SK-N-SH treated with all-trans-retinoic acid at 6 μM for 48 hours (cell line): ENCODE measurements around the gene FXR1.

Experiments
- ATAC-seq: fragments of 200-7000 bp; cut with Tn5 transposase; 3 replicates; pipeline ENCODE4 v1.9.1; 2020; ENCODE audit warnings: mild to moderate bottlenecking, moderate library complexity
- ARNTL ChIP-seq: fragments of 450-650 bp; formaldehyde crosslinking; IDR thresholded peaks from 2 replicates; pipeline ENCODE4 v1.5.0; 2020; ENCODE audit warnings: low read depth, mild to moderate bottlenecking, moderate library complexity, borderline replicate concordance
- CREB5 ChIP-seq: fragments of 250-450 bp; sonication (Bioruptor Pico); IDR thresholded peaks from 2 replicates; pipeline ENCODE4 v1.5.1; 2020; ENCODE audit warnings: low read depth, mild to moderate bottlenecking, moderate library complexity
- CSDC2 ChIP-seq: fragments of 250-450 bp; sonication (Bioruptor Pico); IDR thresholded peaks from 2 replicates; pipeline ENCODE4 v1.5.0; 2020; ENCODE audit warnings: mild to moderate bottlenecking, moderate library complexity
- CSRNP3 ChIP-seq: fragments of 250-450 bp; sonication (Bioruptor Pico); IDR thresholded peaks from 2 replicates; pipeline ENCODE4 v1.5.1; 2021; ENCODE audit warnings: mild to moderate bottlenecking, moderate library complexity
- ESRRG ChIP-seq: fragments of 250-450 bp; sonication (Bioruptor Pico); IDR thresholded peaks from 2 replicates; pipeline ENCODE4 v1.6.1; 2021; ENCODE audit warnings: mild to moderate bottlenecking
- GLIS3 ChIP-seq: fragments of 250-450 bp; sonication (Bioruptor Pico); IDR thresholded peaks from 2 replicates; pipeline ENCODE4 v1.5.0; 2020; ENCODE audit warnings: mild to moderate bottlenecking, moderate library complexity
- ISL1 ChIP-seq: fragments of 250-450 bp; sonication (Bioruptor Pico); IDR thresholded peaks from 2 replicates; pipeline ENCODE4 v2.1.2; 2022; ENCODE audit warnings: mild to moderate bottlenecking, moderate library complexity
- OSR1 ChIP-seq: fragments of 250-450 bp; sonication (Bioruptor Pico); IDR thresholded peaks from 2 replicates; pipeline ENCODE4 v1.8.0; 2022; ENCODE audit warnings: moderate library complexity, mild to moderate bottlenecking, inconsistent platforms
- PATZ1 ChIP-seq: fragments of 250-450 bp; sonication (Bioruptor Pico); IDR thresholded peaks from 2 replicates; pipeline ENCODE4 v1.8.0; 2020; ENCODE audit warnings: mild to moderate bottlenecking, moderate library complexity, borderline replicate concordance
- PPARA ChIP-seq: fragments of 250-450 bp; sonication (Bioruptor Pico); IDR thresholded peaks from 2 replicates; pipeline ENCODE4 v1.5.0; 2020; ENCODE audit warnings: mild to moderate bottlenecking, borderline replicate concordance
- RARB ChIP-seq: fragments of 250-450 bp; sonication (Bioruptor Pico); IDR thresholded peaks from 2 replicates; pipeline ENCODE4 v1.8.0; 2021; ENCODE audit warnings: mild to moderate bottlenecking, moderate library complexity
- TCF4 ChIP-seq: fragments of 250-450 bp; sonication (Bioruptor Pico); IDR thresholded peaks from 2 replicates; pipeline ENCODE4 v1.8.0; 2021; ENCODE audit warnings: mild to moderate bottlenecking, moderate library complexity, borderline replicate concordance
- TOX ChIP-seq: fragments of 250-450 bp; sonication (Bioruptor Pico); IDR thresholded peaks from 2 replicates; pipeline ENCODE4 v1.8.0; 2021; ENCODE audit warnings: mild to moderate bottlenecking, moderate library complexity, borderline replicate concordance
- ZC3H10 ChIP-seq: fragments of 250-450 bp; sonication (Bioruptor Pico); IDR thresholded peaks from 2 replicates; pipeline ENCODE4 v1.5.1; 2021; ENCODE audit warnings: mild to moderate bottlenecking, moderate library complexity
- ZFP3 ChIP-seq: fragments of 250-450 bp; sonication (Bioruptor Pico); IDR thresholded peaks from 2 replicates; pipeline ENCODE4 v1.5.0; 2020; ENCODE audit warnings: mild to moderate bottlenecking, moderate library complexity
- ZFP30 ChIP-seq: fragments of 450-650 bp; formaldehyde crosslinking; IDR thresholded peaks from 2 replicates; pipeline ENCODE4 v1.5.0; 2022; ENCODE audit warnings: mild to moderate bottlenecking, moderate library complexity
- ZNF565 ChIP-seq: fragments of 450-650 bp; formaldehyde crosslinking; conservative IDR thresholded peaks from 2 replicates; pipeline ENCODE4 v1.5.0; 2020; ENCODE audit warnings: low read depth, mild to moderate bottlenecking, moderate library complexity
- TF ChIP-seq, protein P1 (sequence below): fragments of 250-450 bp; sonication (Bioruptor Pico); IDR thresholded peaks from 2 replicates; pipeline ENCODE4 v1.5.0; 2020; ENCODE audit warnings: mild to moderate bottlenecking, moderate library complexity

FXR1 gene

DNA sequence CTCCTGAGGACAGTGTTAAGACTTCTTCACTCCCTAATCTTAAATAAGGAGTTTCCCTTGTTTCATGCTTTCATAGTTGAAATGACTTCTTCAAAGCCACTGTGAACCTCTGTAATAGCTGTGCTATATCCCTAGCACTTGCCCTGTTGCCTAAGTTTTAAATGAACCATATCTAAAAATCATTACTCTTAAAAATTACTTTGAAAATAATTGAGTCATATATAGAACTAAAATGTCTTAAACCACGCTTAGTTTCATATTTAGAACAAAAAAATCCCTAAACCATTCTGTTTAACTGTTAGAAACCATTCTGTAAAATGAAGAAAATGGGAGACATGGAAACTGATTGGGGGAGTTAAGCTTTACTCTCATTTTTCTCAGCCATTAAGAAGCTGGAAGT, 47.2 kb downstream of the FXR1 start (continued):
- TF ChIP-seq OSR1 (CRISPR knock-in tag): no peak
- TF ChIP-seq ARNTL (CRISPR knock-in tag): no peak
- no peak for TF ChIP-seq TOX (CRISPR knock-in tag)
- TF ChIP-seq TCF4 (CRISPR knock-in tag): no peak
- TF ChIP-seq, all 23 proteins: peak for 0

GRCh38 chr3:180961087-180961486, 48.6 kb downstream of the FXR1 start:
- TF ChIP-seq, protein P1, sequence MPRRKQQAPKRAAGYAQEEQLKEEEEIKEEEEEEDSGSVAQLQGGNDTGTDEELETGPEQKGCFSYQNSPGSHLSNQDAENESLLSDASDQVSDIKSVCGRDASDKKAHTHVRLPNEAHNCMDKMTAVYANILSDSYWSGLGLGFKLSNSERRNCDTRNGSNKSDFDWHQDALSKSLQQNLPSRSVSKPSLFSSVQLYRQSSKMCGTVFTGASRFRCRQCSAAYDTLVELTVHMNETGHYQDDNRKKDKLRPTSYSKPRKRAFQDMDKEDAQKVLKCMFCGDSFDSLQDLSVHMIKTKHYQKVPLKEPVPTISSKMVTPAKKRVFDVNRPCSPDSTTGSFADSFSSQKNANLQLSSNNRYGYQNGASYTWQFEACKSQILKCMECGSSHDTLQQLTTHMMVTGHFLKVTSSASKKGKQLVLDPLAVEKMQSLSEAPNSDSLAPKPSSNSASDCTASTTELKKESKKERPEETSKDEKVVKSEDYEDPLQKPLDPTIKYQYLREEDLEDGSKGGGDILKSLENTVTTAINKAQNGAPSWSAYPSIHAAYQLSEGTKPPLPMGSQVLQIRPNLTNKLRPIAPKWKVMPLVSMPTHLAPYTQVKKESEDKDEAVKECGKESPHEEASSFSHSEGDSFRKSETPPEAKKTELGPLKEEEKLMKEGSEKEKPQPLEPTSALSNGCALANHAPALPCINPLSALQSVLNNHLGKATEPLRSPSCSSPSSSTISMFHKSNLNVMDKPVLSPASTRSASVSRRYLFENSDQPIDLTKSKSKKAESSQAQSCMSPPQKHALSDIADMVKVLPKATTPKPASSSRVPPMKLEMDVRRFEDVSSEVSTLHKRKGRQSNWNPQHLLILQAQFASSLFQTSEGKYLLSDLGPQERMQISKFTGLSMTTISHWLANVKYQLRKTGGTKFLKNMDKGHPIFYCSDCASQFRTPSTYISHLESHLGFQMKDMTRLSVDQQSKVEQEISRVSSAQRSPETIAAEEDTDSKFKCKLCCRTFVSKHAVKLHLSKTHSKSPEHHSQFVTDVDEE: no peak
- no peak for ATAC-seq

- no peak for TF ChIP-seq GLIS3
- no peak for ATAC-seq
These were observed 49.1 kb downstream of the FXR1 start for GRCh38 chr3:180961552-180961951.

- TF ChIP-seq CSDC2 (CRISPR knock-in tag) (no peak), TCF4 (CRISPR knock-in tag) (no peak)
- ATAC-seq: no peak
These were observed 50.1 kb downstream of the FXR1 start for GRCh38 chr3:180962530-180962929.

DNA sequence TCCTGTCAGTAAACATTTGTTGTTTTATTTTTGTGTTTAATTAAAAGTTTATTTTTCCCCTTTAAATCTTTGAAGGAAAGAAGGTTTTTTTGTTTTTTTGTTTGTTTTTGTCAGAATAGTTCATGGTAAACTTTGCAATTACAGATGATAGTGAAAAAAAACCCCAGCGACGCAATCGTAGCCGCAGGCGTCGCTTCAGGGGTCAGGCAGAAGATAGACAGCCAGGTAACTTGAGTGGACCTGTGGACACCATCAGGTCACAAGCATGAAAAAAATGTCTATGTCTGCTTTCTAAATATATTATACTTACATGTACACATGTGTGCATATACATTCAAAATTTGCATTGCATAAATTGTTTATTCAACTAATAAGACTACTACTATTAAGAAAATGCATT, 58.5 kb downstream of the FXR1 start:
- ATAC-seq: no peak

More for the DNA sequence above, 58.5 kb downstream of the FXR1 start:
- TF ChIP-seq ISL1 (CRISPR knock-in tag) (no peak), PPARA (CRISPR knock-in tag) (no peak), CREB5 (CRISPR knock-in tag) (no peak), TCF4 (CRISPR knock-in tag) (no peak), ZNF565 (no peak), ESRRG (CRISPR knock-in tag) (no peak), CSRNP3 (CRISPR knock-in tag) (no peak), PATZ1 (CRISPR knock-in tag) (no peak), OSR1 (CRISPR knock-in tag) (no peak), RARB (no peak), GLIS3 (no peak), ZFP3 (CRISPR knock-in tag) (no peak), ZFP30 (CRISPR knock-in tag) (no peak), ZC3H10 (CRISPR knock-in tag) (no peak), ARNTL (CRISPR knock-in tag) (no peak)
- TF ChIP-seq, protein P1: no peak
